Measurements from ENCODE around the gene C4BPA.

C4BPA gene
- total RNA-seq: 0 to 0.11 (median 0) reads per million in 18 experiments

DNA sequence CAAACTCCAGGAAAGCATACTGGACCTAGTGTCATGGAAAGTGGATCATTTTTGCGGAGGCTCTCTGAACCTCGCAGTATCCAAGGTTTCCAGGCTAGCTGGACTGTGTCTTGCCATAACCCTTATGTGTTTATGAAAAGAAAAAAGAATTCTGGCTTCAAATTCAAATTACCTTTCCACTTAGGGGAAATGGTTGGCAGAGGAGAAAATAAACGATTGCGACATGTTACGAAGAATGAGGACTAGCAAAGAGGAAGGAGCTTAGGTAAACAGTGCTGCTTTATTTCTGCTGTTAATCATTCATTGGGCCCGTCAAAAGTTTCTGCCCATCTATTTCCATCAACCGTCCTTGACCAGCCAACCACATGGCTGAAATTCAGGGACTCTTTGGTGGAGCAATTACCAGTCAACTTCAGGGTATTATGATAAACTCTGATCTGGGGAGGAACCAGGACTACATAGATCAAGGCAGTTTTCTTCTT is at the start of gene C4BPA:
Gene C4BPA (plus strand): TSS at position 342 of the 482 bp plus-strand sequence. CDS start 8,793 bp downstream, outside the sequence.
- peak in 1 of 2 donors; percentile 35 for DNase-seq

DNA sequence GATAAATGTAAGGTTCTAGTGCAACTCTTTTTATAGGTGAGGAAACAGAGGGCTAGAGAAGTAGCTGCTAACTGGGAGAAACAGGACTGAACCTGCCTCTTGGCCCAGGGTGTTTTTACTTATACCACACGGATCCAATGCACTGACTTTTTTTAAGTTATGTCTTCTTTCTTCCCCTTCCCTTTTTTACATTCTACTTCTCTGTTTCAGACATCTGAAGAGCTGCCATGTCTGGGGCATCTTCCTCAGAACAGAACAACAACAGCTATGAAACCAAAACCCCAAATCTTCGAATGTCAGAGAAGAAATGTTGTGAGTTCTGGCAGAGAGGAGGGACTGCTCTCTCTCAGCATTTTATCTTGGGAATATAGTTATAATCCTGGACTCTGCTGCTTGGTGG is 49.5 kb upstream of the C4BPA start:
- peak; percentile 12 to 42 for DNase-seq

- DNase-seq: no peak
Measured at GRCh38 chr1:207055386-207056001, 48.5 kb upstream of the C4BPA start.

GRCh38 chr1:207056673-207057072 is 47.4 kb upstream of the C4BPA start:
- no peak for DNase-seq

- DNase-seq: no peak
Measured at GRCh38 chr1:207058252-207058651, 45.8 kb upstream of the C4BPA start.

DNA sequence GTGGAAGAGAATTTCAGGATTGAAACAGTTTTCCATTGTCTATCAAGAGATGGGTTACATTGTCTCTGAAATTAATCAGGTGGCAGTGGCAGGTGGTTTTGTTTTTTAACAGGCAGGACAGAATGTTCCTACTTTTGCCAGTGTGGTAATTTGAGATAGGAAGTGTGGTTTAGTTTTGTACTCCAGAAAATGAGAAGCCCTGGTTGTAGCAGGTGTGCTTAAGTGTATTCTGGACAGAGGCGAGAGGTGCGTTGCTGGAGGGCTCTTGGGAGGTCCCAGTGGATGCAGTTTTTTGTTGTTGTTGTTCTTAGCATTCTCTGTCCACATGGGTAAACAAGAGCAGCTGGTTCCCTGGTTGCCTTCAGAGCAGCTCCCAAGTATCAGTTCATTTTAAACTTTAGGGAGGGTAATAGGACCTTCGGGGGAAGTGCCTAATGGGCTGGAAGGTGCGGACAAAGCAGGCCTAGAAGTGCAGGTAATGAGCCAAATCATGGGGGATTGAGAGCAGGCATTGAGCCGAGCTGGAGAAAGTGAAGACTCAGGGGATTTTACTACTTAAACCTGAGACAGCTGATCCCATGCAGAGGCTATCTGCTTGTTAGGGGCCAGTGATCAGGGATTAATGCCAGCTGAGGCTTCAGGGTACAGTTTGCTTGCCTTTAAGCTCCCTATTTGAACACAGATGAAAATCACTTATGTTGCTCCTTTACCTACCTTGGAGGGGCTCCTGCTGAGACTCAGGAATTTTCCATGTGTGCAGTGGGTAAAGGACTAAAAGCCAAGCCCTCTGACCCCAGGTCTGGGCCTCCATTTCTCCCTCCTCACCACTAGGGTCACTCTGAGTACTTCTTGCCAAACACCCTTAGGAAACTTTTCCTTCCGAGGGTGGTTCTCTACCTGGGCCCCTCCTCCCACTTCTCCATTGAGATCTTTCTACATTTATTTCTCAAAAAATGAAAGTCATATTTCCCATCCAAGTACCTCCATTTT is 44.9 kb upstream of the C4BPA start:
- no peak for DNase-seq

DNA sequence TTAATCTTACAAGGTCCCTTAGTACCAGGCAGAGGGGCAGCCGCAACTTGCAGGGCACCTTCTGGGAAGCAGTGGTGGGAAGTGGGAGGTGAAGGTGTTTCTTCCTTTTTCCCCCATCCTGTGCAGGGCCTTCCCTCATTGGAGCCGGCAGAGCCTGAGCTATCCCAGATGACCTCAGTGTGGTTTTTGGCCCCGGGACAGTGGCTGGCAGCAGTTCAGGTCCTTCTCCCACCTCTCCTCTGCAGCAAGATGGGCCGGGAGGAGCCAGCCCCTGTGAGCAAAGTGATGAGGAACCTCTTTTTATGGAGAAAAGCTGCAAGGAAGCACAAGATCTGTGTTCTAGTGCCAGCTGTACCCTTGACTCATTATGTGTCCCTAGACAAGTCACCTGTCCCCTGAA is 44.2 kb upstream of the C4BPA start:
- DNase-seq: no peak

- no peak for DNase-seq
Measured at GRCh38 chr1:207060596-207060995, 43.4 kb upstream of the C4BPA start.

- no peak for DNase-seq
Measured at GRCh38 chr1:207062058-207062457, 42.0 kb upstream of the C4BPA start.

DNA sequence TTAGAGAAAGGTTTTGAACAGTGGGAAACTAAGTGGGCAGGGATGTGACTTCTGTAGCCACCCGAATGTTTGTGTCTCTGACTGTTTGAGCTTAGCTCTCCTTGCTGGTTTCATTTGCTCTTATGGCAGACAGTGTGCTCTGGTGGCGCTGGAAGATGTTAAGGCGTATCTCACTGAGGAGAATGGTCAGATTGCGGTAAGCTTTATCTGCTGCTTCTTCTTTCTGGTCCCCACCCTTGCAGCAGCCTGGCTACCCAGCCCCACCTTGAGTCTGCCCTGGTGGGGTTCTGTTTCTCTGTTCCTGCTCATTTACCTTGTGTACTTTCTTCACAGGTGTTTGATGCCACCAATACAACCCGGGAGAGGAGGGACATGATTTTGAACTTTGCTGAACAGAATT is 41.0 kb upstream of the C4BPA start:
- DNase-seq: no peak

GRCh38 chr1:207064561-207064960 is 39.5 kb upstream of the C4BPA start:
- DNase-seq: no peak

GRCh38 chr1:207067185-207067584 is 36.8 kb upstream of the C4BPA start:
- no peak for DNase-seq

DNA sequence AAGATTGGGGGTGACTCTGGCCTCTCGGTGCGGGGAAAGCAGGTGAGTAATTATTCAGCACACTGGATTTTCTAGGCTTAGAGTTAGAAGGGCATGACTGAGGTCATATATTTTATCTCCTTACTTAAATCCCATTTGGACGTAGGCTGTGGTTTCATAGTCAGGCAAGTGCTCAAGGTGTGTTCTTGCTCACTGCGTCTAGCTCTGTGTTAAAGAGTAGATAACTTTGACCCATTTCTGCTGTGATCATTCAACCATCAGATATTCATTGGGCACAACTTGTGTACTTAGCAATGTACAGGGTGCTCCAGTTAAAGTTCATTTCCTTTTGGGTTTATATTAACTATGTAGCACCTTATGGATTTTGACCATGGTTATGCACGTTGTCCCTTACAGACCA is 36.4 kb upstream of the C4BPA start:
- DNase-seq: no peak

DNA sequence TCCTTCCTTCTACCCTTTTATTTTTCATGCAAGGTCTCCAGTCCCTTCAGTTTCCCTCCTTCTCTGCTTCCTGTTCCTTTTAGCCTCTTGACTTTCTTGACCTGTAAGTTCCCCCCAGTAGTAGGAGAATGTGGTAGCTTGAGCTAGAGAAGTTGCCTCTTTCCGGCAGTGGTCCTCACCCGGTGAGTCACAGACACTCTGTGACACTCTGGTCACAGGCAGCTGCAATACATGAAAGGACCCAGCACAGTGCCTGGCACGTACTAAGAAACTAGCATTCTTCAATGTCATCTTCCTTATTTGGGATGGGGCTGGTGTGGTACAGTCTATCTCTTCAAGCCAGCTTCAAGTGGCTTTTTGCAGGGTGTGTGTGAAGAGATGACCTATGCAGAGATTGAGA is 35.0 kb upstream of the C4BPA start:
- peak; percentile 9 to 37 for DNase-seq

GRCh38 chr1:207069858-207070506 is 34.1 kb upstream of the C4BPA start:
- DNase-seq: no peak

- DNase-seq: peak; percentile 6 to 22
Measured at GRCh38 chr1:207070811-207071210, 33.2 kb upstream of the C4BPA start.

GRCh38 chr1:207071426-207071825 is 32.6 kb upstream of the C4BPA start:
- no peak for DNase-seq

GRCh38 chr1:207072233-207072632 is 31.8 kb upstream of the C4BPA start:
- no peak for DNase-seq

DNA sequence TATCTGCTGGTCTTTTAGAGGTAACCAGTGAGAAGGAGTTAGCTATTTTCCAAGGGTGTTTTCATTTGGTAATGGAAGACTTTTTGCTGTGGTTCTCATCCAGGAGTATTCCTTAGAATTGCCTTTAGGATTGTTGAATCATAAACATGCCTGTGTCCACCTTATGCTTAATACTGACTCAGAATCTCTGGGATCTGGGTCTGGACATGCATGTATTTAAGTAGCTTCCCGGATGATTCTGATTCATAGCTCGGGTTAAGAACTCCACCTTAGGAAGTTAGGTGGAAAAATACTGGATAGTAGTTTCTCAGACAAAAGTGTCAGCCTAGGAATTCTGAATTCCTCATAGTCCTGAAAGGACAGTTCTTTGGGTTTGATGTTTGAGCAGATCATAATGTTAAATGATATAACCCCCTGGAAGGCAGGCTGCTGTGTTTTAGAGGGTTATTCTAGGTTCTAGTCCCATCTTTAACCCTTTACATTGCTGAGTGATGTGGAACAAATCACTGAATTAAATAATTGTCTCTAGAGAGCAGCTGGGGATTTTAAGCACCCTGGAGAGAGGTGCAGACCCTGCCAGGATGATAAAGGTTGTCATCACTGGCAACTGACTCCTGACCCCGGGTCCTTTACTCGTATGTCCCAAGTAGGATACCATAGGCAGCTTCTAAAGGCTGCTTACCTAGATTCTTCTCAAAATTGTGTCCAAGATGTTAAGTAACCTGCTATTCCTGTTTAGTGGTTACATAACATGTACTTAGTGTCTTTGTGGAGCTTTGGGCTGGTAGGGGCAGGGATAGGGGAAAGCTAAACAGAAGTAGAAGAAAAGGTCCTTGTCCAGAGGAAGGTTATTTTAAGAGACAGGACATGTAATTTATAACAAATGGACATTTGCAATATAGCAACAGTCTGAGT is 29.9 kb upstream of the C4BPA start:
- DNase-seq: no peak

DNA sequence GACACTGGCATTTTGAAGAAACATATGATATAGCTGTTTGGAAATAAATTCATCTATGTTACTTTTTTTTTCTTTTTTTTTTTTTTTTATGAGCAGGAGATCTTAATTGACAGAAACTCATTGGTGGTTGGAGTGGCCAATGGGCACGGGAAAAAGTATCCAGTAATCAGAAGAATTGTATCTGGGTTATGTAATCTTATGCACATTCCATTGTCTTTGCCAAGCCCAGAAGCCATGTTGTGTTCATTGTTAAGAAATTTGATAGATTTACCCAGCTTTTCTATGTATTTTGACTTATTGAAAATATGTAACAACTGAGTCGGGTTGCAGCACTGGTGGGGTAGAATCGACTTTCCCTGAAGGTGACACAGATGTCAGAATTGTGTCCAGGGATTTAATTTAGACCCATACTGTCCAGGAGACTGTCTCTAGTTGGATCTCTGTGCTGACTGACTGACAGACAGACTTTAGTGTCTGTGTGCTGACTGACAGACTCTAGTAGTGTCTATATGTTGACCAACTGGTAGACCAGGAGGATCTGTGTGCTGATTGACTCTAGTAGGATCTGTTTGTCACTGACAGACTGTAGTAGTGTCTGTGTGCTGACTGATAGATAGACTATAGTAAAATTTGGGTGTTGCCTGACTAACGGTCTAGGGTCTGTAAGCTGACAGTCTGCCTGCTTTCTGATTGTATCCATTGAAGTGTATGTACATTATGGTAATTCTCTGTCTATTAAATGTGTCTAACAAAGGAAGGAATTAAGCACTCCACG is 27.7 kb upstream of the C4BPA start:
- no peak for DNase-seq

DNA sequence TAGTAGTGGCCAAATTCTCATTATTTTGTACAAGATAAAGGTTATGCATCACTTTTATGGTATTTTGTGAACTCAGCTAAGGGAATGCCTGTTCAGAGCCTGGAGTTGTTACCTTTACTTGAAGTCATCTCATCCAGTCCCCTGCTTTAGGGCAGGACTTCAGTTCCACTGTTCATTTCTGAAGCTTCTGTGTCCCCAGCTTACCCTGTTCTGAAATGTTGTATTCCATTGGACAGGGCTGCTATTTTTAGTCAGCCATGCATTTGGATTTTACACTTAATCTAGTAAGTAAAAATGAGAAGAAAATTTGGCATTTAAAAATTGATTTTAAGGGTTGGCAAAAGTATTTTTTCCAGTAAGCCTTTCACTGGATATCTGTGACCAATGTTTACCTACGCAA is 27.0 kb upstream of the C4BPA start:
- DNase-seq: no peak
